ENCODE results near the gene KIRREL2.
"Not testable (repeated sequence)": the region's sequence is repeated elsewhere in the genome, so short reads cannot be mapped to it uniquely, and the experiment has no call there.

Gene KIRREL2

GRCh38 chr19:35869327-35870123, 12.8 kb downstream of the KIRREL2 start:
- DNase-seq (ENCODE audit: low read depth, low spot score): peak; percentile 50

GRCh38 chr19:35870124-35870736, 13.5 kb downstream of the KIRREL2 start:
- not testable (repeated sequence) for DNase-seq (ENCODE audit: low read depth, low spot score)

GRCh38 chr19:35870798-35871197, 14.1 kb downstream of the KIRREL2 start:
- DNase-seq (ENCODE audit: low read depth, low spot score): no peak

GRCh38 chr19:35871611-35872010, 14.9 kb downstream of the KIRREL2 start:
- DNase-seq (ENCODE audit: low read depth, low spot score): no peak

GRCh38 chr19:35872180-35872579, 15.5 kb downstream of the KIRREL2 start:
- DNase-seq (ENCODE audit: low read depth, low spot score): no peak

- no peak for DNase-seq (ENCODE audit: low read depth, low spot score)
These were observed 17.8 kb downstream of the KIRREL2 start for GRCh38 chr19:35874392-35874930.

- no peak for DNase-seq (ENCODE audit: low read depth, low spot score)
These were observed 22.4 kb downstream of the KIRREL2 start for GRCh38 chr19:35879068-35879467.

GRCh38 chr19:35879770-35880317, 23.1 kb downstream of the KIRREL2 start:
- DNase-seq (ENCODE audit: low read depth, low spot score): peak; percentile 35

GRCh38 chr19:35882114-35882832, 25.6 kb downstream of the KIRREL2 start:
- no peak for DNase-seq (ENCODE audit: low read depth, low spot score)

- DNase-seq (ENCODE audit: low read depth, low spot score): no peak
These were observed 27.2 kb downstream of the KIRREL2 start for GRCh38 chr19:35883882-35884281.

GRCh38 chr19:35885225-35885738, 28.6 kb downstream of the KIRREL2 start:
- DNase-seq (ENCODE audit: low read depth, low spot score): no peak

- DNase-seq (ENCODE audit: low read depth, low spot score): no peak
These were observed 29.2 kb downstream of the KIRREL2 start for GRCh38 chr19:35885904-35886303.

GRCh38 chr19:35887197-35887596, 30.5 kb downstream of the KIRREL2 start:
- DNase-seq (ENCODE audit: low read depth, low spot score): no peak

GRCh38 chr19:35888398-35888797, 31.7 kb downstream of the KIRREL2 start:
- DNase-seq (ENCODE audit: low read depth, low spot score): no peak

GRCh38 chr19:35889370-35890112, 32.8 kb downstream of the KIRREL2 start:
- DNase-seq (ENCODE audit: low read depth, low spot score): no peak

GRCh38 chr19:35890113-35890650, 33.5 kb downstream of the KIRREL2 start:
- DNase-seq (ENCODE audit: low read depth, low spot score): no peak

- not testable (repeated sequence) for DNase-seq (ENCODE audit: low read depth, low spot score)
These were observed 35.1 kb downstream of the KIRREL2 start for GRCh38 chr19:35891819-35892218.

GRCh38 chr19:35894342-35894741, 37.6 kb downstream of the KIRREL2 start:
- DNase-seq (ENCODE audit: low read depth, low spot score): no peak

- no peak for DNase-seq (ENCODE audit: low read depth, low spot score)
These were observed 39.4 kb downstream of the KIRREL2 start for GRCh38 chr19:35895911-35896642.

- DNase-seq (ENCODE audit: low read depth, low spot score): no peak
These were observed 39.9 kb downstream of the KIRREL2 start for GRCh38 chr19:35896643-35897040.

All from activated CD4-positive, CD25-positive, alpha-beta regulatory T cell treated with anti-CD3 and anti-CD28 coated beads, Interleukin-2, amount 50 U/mL, for 16 hours (primary cell).